Measurements from ENCODE around the gene ZNF516. TPM values are rescaled to one million over a fixed set of nuclear protein-coding genes. Genes with fewer than 3 reads are reported as not detected.

Gene ZNF516
- total and polyA plus RNA-seq, 2 of the 4 experiments (the other 2 are of a cell fraction), result 7.9 to 16.9 TPM

DNA sequence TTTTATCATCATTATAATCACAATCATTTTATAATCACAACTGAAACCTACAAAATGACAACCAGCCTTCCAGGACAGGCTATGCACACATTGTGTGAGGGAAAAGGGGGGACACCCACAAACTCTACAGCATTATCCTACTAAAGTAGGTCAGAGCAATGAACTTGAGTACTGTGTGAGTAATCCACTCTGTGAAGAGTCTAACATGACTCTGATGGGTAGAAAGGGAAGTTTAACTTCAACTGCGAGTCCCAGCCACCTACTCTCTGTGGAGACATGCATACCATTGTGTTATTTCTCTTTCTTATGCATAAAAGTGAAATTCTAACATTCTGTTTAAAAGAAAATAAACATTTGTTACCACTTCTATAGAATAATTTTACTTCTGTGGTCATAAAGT is 177.9 kb downstream of the ZNF516 start:
- H3K14ac ChIP-seq (replicated peaks; ENCODE audit: low read depth, low read length), result no peak overlapping the region
- BruUV-seq (replicated peaks), result no TSS peak
- no peak overlapping the region for H2AK5ac ChIP-seq (ENCODE audit: low read depth, low read length)
- H3K4me1 ChIP-seq (ENCODE audit: control insufficient read depth, insufficient read depth, low read length), result no peaks in the 10 kb centered on the region
- H3K9me3 ChIP-seq (ENCODE audit: control insufficient read depth, insufficient read depth, low read length), result no peaks in the 10 kb centered on the region
- H3K18ac ChIP-seq (ENCODE audit: low read depth, low read length), result no peak overlapping the region
- H3K9me1 ChIP-seq (ENCODE audit: insufficient read depth, low read length), result no peaks in the 10 kb centered on the region
- no peaks in the 10 kb centered on the region for H3K36me3 ChIP-seq (ENCODE audit: control insufficient read depth, insufficient read depth, low read length)
- no peak for ATAC-seq (ENCODE audit: low read depth)
- H3K79me1 ChIP-seq (ENCODE audit: low read depth in 1 of 2, low read length in 2 of 2), result no peaks in the 10 kb centered on the region
- no peak overlapping the region for H3K4ac ChIP-seq (ENCODE audit: low read depth, low read length)
- TF ChIP-seq CHD1 (IDR thresholded peaks at IDR 0.05; ENCODE audit: low read depth, low read length) (no peak), RFX5 (IDR thresholded peaks at IDR 0.05; ENCODE audit: low read depth, low read length) (no peak), MAFK (IDR thresholded peaks at IDR 0.05; ENCODE audit: low read depth, low read length) (no peak), BHLHE40 (IDR thresholded peaks at IDR 0.05; ENCODE audit: low read depth, low read length) (no peak), RAD21 (IDR thresholded peaks at IDR 0.05; ENCODE audit: low read length) (no peak), FOS (IDR thresholded peaks at IDR 0.05; ENCODE audit: low read depth, low read length) (no peak), MAZ (IDR thresholded peaks at IDR 0.05; ENCODE audit: borderline replicate concordance, low read depth, low read length) (no peak), POLR2A (IDR thresholded peaks at IDR 0.05; ENCODE audit: low read depth, low read length) (no peak), CEBPB (IDR thresholded peaks at IDR 0.05; ENCODE audit: low read depth, low read length) (no peak), SMC3 (IDR thresholded peaks at IDR 0.05; ENCODE audit: low read depth, low read length) (no peak), MXI1 (IDR thresholded peaks at IDR 0.05; ENCODE audit: borderline replicate concordance, low read depth, low read length) (no peak), NFE2L2 (IDR thresholded peaks at IDR 0.05; ENCODE audit: low read depth, low read length) (no peak)
- TF ChIP-seq, protein P1, sequence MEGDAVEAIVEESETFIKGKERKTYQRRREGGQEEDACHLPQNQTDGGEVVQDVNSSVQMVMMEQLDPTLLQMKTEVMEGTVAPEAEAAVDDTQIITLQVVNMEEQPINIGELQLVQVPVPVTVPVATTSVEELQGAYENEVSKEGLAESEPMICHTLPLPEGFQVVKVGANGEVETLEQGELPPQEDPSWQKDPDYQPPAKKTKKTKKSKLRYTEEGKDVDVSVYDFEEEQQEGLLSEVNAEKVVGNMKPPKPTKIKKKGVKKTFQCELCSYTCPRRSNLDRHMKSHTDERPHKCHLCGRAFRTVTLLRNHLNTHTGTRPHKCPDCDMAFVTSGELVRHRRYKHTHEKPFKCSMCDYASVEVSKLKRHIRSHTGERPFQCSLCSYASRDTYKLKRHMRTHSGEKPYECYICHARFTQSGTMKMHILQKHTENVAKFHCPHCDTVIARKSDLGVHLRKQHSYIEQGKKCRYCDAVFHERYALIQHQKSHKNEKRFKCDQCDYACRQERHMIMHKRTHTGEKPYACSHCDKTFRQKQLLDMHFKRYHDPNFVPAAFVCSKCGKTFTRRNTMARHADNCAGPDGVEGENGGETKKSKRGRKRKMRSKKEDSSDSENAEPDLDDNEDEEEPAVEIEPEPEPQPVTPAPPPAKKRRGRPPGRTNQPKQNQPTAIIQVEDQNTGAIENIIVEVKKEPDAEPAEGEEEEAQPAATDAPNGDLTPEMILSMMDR (conservative IDR thresholded peaks at IDR 0.05; ENCODE audit: low read depth, low read length), result no peak
- TF ChIP-seq, protein P2, sequence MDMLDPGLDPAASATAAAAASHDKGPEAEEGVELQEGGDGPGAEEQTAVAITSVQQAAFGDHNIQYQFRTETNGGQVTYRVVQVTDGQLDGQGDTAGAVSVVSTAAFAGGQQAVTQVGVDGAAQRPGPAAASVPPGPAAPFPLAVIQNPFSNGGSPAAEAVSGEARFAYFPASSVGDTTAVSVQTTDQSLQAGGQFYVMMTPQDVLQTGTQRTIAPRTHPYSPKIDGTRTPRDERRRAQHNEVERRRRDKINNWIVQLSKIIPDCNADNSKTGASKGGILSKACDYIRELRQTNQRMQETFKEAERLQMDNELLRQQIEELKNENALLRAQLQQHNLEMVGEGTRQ (IDR thresholded peaks at IDR 0.05; ENCODE audit: low read depth, low read length), result no peak
- no peak for DNase-seq
- H3K56ac ChIP-seq (ENCODE audit: extremely low read depth, insufficient read depth, low read length), result no peak overlapping the region
- intact Hi-C loops (cut with micrococcal nuclease), result no loop called here
- no peak overlapping the region for H2BK15ac ChIP-seq (ENCODE audit: low read depth, low read length)
- no peak overlapping the region for H3K4me2 ChIP-seq (ENCODE audit: low read depth, low read length)
- no peak overlapping the region for H4K5ac ChIP-seq (ENCODE audit: low read depth, low read length)
- no peak overlapping the region for H2AK9ac ChIP-seq (replicated peaks; ENCODE audit: low read depth, low read length, poor library complexity)
- CTCF ChIA-PET, result no interaction called here
- no CpG with 5 or more reads among the region's 1 CpG for WGBS, 2 experiments (ENCODE audit: extremely low coverage in 2 of 2, insufficient read length in 1 of 2)
- H2BK120ac ChIP-seq (ENCODE audit: low read depth, low read length), result no peak overlapping the region
- dilution Hi-C loops (cut with HindIII; ENCODE audit: low sequenced_read_pairs, unreplicated experiment), result no loop called here
- no peak overlapping the region for H4K8ac ChIP-seq (ENCODE audit: low read depth in 2 of 2, low read length in 2 of 2)
- H3K9ac ChIP-seq (ENCODE audit: low read depth, low read length), result no peak overlapping the region
- peaks cover 5% of the 10 kb centered on the region for H3K27me3 ChIP-seq (ENCODE audit: control insufficient read depth, insufficient read depth, low read length)
- no peak overlapping the region for H3K4me3 ChIP-seq (ENCODE audit: insufficient read depth, low read depth, low read length)
- no peak overlapping the region for H3K23ac ChIP-seq (ENCODE audit: low read depth, low read length)
- H3K27ac ChIP-seq (ENCODE audit: insufficient read depth, low read length), result no peak overlapping the region
- in situ Hi-C loops (cut with MboI; ENCODE audit: low sequenced_read_pairs), result no loop called here
- H2AFZ ChIP-seq (replicated peaks; ENCODE audit: low read length, poor library complexity), result no peak overlapping the region
- H2BK20ac ChIP-seq (ENCODE audit: low read depth, low read length), result no peak overlapping the region
- no peak overlapping the region for H2BK5ac ChIP-seq (ENCODE audit: low read depth, low read length, poor library complexity, severe bottlenecking)
- H4K20me1 ChIP-seq (ENCODE audit: insufficient read depth, low read length), result no peaks in the 10 kb centered on the region
- no peak overlapping the region for H4K91ac ChIP-seq (ENCODE audit: insufficient read depth, low read depth, low read length)
- POLR2A ChIA-PET (ENCODE audit: unreplicated experiment), result no interaction called here
